ENCODE measurements around the gene ADGRG2. TPM values are rescaled to one million over a fixed set of nuclear protein-coding genes. Genes with fewer than 3 reads are reported as not detected.

ADGRG2 gene
- total and polyA plus RNA-seq, 9 of the 15 experiments (the other 6 are each of a cell fraction or from before 2014, with no cell fraction given): 0.03 TPM; not detected in 8

DNA sequence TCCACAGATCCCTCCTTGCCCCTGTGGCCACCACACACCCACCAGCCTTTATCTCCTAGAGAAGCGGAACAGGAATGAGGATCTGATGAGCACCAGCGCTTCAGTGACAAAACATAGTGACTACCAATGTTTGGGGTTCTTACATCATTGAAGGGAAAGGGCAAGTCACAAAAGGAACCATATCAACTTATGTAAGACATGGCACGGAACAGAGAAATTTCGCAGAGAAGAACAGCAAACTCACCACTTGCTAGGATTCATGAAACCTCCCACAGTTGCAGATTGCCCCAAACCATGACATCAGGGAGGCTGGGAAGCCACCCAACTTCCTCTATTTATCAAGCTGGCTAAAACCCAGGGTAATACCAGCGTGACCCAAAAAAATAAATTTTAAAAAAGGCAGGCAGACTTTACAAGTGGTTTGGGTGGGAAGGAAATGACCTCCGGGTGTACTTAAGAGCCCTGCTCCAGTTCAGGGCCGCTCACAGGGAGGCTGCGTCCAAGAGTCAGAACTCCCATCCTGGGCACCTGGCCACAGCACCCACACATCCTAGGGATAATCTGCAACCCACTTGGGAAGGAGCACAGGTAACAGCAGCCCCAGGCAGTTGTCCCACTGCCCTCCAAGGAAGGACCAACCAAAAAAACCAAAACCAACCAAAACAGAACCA lies 36.0 kb downstream of the ADGRG2 start:
- H3K27me3 ChIP-seq (ENCODE audit: control insufficient read depth in 2 of 2, insufficient read depth in 2 of 2, low read length in 2 of 2): no peaks in the 10 kb centered on the region; a peak in 1 of 5 replicates
- WGBS (ENCODE audit: insufficient coverage, low coverage, missing lambda C conversion rate): 0% methylated on average over 6 of the region's 8 CpGs
- H3K4me1 ChIP-seq (replicated peaks in 1 of 2; ENCODE audit: control insufficient read depth in 2 of 2, insufficient read depth in 2 of 2, low read length in 2 of 2): no peaks in the 10 kb centered on the region
- POLR2A ChIA-PET: interaction anchor here (0.7 kb wide), 1 partner anchor 811 kb away, joined by 4 read pairs; no protein-coding TSS in a partner anchor
- no peak for ATAC-seq
- TF ChIP-seq ZNF133 (CRISPR knock-in tag; IDR thresholded peaks at IDR 0.05): no peak
- TF ChIP-seq HDAC1 (IDR thresholded peaks at IDR 0.05): no peak
- H4K20me1 ChIP-seq (replicated peaks; ENCODE audit: control insufficient read depth, insufficient read depth, low read length): no peaks in the 10 kb centered on the region
- no peak overlapping the region for H3K4me3 ChIP-seq
- CTCF ChIA-PET (ENCODE audit: low intra/inter-chr PET ratio): no interaction called here
- no TSS peak for BruUV-seq (replicated peaks)
- no peaks in the 10 kb centered on the region for H3K9me3 ChIP-seq (replicated peaks; ENCODE audit: control insufficient read depth, insufficient read depth, low read depth, low read length)
- H3K36me3 ChIP-seq (ENCODE audit: control insufficient read depth, insufficient read depth, low read length): no peaks in the 10 kb centered on the region
- intact Hi-C loops (cut with micrococcal nuclease): no loop called here
- H3K79me2 ChIP-seq (ENCODE audit: control insufficient read depth, insufficient read depth, low read length): no peaks in the 10 kb centered on the region
- no peak overlapping the region for H3K9ac ChIP-seq (ENCODE audit: insufficient read depth in 1 of 2, low read depth in 2 of 2, low read length in 2 of 2)
- no peak overlapping the region for H3K4me2 ChIP-seq (ENCODE audit: insufficient read depth, low read length)
- no peak overlapping the region for H2AFZ ChIP-seq (ENCODE audit: low read depth, low read length)
- in situ Hi-C loops (cut with MboI): no loop called here
- no peaks in the 10 kb centered on the region for H3K9me1 ChIP-seq (ENCODE audit: control insufficient read depth, insufficient read depth, low read length)
- no peak for DNase-seq (ENCODE audit: extremely low read depth in 1 of 4, low spot score in 3 of 4)
- no peak overlapping the region for H3K27ac ChIP-seq (ENCODE audit: extremely low read depth, low read depth, low read length)
- no peak for FAIRE-seq

DNA sequence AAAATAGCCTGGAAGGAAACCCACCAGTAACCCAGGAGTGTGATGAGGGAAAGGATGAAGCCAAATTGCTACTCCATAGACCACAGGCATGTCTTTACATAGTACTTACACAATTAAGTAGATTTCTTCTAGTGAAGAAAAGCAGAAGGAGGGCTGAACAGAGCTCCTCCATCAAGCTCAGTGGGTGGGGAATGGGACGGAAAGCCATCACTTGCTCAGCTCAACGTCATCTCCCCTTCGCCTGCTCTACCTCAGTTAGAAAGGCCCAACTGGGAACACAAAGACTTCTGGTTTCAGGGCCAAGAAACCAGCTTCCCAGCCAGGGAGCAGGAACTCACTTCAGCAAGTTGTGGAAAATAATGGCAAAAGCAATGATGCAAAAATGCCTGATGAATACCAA lies 36.6 kb downstream of the ADGRG2 start:
- no peak for DNase-seq (ENCODE audit: extremely low read depth in 1 of 4, low spot score in 3 of 4)
- no peaks in the 10 kb centered on the region for H3K36me3 ChIP-seq (ENCODE audit: control insufficient read depth, insufficient read depth, low read length)
- H4K20me1 ChIP-seq (replicated peaks; ENCODE audit: control insufficient read depth, insufficient read depth, low read length): no peaks in the 10 kb centered on the region
- no TSS peak for BruUV-seq (replicated peaks)
- CTCF ChIA-PET (ENCODE audit: low intra/inter-chr PET ratio): no interaction called here
- no peaks in the 10 kb centered on the region for H3K9me1 ChIP-seq (ENCODE audit: control insufficient read depth, insufficient read depth, low read length)
- H3K79me2 ChIP-seq (ENCODE audit: control insufficient read depth, insufficient read depth, low read length): no peaks in the 10 kb centered on the region
- no peak for ATAC-seq
- H3K4me1 ChIP-seq (replicated peaks in 1 of 2; ENCODE audit: control insufficient read depth in 2 of 2, insufficient read depth in 2 of 2, low read length in 2 of 2): no peaks in the 10 kb centered on the region
- H3K9ac ChIP-seq (ENCODE audit: insufficient read depth in 1 of 2, low read depth in 2 of 2, low read length in 2 of 2): no peak overlapping the region
- H3K9me3 ChIP-seq (replicated peaks; ENCODE audit: control insufficient read depth, insufficient read depth, low read depth, low read length): no peaks in the 10 kb centered on the region
- FAIRE-seq: no peak
- intact Hi-C loops (cut with micrococcal nuclease): no loop called here
- H2AFZ ChIP-seq (ENCODE audit: low read depth, low read length): no peak overlapping the region
- POLR2A ChIA-PET: interaction anchor here (0.7 kb wide), 1 partner anchor 810 kb away, joined by 4 read pairs; no protein-coding TSS in a partner anchor
- no peak overlapping the region for H3K4me2 ChIP-seq (ENCODE audit: insufficient read depth, low read length)
- 0% methylated on average over 2 of the region's 3 CpGs for WGBS (ENCODE audit: insufficient coverage, low coverage, missing lambda C conversion rate)
- no peak overlapping the region for H3K27ac ChIP-seq (ENCODE audit: extremely low read depth, low read depth, low read length)
- no peak overlapping the region for H3K4me3 ChIP-seq
- in situ Hi-C loops (cut with MboI): no loop called here
- no peaks in the 10 kb centered on the region; a peak in 1 of 5 replicates for H3K27me3 ChIP-seq (ENCODE audit: control insufficient read depth in 2 of 2, insufficient read depth in 2 of 2, low read length in 2 of 2)
- TF ChIP-seq NFIC (IDR thresholded peaks at IDR 0.05): no peak
- TF ChIP-seq, protein P1, sequence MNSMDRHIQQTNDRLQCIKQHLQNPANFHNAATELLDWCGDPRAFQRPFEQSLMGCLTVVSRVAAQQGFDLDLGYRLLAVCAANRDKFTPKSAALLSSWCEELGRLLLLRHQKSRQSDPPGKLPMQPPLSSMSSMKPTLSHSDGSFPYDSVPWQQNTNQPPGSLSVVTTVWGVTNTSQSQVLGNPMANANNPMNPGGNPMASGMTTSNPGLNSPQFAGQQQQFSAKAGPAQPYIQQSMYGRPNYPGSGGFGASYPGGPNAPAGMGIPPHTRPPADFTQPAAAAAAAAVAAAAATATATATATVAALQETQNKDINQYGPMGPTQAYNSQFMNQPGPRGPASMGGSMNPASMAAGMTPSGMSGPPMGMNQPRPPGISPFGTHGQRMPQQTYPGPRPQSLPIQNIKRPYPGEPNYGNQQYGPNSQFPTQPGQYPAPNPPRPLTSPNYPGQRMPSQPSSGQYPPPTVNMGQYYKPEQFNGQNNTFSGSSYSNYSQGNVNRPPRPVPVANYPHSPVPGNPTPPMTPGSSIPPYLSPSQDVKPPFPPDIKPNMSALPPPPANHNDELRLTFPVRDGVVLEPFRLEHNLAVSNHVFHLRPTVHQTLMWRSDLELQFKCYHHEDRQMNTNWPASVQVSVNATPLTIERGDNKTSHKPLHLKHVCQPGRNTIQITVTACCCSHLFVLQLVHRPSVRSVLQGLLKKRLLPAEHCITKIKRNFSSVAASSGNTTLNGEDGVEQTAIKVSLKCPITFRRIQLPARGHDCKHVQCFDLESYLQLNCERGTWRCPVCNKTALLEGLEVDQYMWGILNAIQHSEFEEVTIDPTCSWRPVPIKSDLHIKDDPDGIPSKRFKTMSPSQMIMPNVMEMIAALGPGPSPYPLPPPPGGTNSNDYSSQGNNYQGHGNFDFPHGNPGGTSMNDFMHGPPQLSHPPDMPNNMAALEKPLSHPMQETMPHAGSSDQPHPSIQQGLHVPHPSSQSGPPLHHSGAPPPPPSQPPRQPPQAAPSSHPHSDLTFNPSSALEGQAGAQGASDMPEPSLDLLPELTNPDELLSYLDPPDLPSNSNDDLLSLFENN (IDR thresholded peaks at IDR 0.05; ENCODE audit: low read depth in 2 of 2, low read length in 2 of 2): no peak
- no peak for TF ChIP-seq PCBP2 (IDR thresholded peaks at IDR 0.05; ENCODE audit: low read depth, low read length, poor library complexity, severe bottlenecking)
- TF ChIP-seq, protein P2, sequence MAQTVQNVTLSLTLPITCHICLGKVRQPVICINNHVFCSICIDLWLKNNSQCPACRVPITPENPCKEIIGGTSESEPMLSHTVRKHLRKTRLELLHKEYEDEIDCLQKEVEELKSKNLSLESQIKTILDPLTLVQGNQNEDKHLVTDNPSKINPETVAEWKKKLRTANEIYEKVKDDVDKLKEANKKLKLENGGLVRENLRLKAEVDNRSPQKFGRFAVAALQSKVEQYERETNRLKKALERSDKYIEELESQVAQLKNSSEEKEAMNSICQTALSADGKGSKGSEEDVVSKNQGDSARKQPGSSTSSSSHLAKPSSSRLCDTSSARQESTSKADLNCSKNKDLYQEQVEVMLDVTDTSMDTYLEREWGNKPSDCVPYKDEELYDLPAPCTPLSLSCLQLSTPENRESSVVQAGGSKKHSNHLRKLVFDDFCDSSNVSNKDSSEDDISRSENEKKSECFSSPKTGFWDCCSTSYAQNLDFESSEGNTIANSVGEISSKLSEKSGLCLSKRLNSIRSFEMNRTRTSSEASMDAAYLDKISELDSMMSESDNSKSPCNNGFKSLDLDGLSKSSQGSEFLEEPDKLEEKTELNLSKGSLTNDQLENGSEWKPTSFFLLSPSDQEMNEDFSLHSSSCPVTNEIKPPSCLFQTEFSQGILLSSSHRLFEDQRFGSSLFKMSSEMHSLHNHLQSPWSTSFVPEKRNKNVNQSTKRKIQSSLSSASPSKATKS (CRISPR knock-in tag; IDR thresholded peaks at IDR 0.05): no peak

All from K562 (cell line).